HG03432 (cell line): Measurements from ENCODE around the gene CHAF1B.
"Not testable (repeated sequence)": the region's sequence is repeated elsewhere in the genome, so short reads cannot be mapped to it uniquely, and the experiment has no call there.

Experiments used
- ATAC-seq: cut with Tn5 transposase; IDR thresholded peaks from one replicate; pipeline ENCODE4 v1.9.1; 2021; ENCODE audit warnings: mild to moderate bottlenecking, moderate library complexity; ENCODE audit not compliant: unreplicated experiment

CHAF1B gene

DNA sequence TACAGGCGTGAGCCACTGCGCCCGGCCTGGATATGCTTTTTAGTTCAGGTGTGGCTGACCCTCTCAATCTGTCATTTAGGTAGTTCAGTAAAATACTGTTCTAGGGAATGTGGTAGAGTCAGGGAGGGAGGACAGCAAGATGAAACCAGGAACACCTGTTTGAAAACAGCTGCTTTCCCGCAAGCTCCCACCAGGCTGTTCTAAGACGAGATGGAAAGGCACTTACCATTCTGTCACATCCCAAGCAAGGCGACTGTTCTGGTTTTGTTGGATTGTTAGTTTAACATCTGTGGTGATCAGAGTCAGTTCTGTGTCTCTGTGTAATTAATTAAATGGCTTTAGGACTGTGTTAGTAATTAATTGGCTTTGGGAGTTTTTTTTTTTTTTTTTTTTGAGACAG, 2.9 kb downstream of the CHAF1B start:
- no peak for ATAC-seq

DNA sequence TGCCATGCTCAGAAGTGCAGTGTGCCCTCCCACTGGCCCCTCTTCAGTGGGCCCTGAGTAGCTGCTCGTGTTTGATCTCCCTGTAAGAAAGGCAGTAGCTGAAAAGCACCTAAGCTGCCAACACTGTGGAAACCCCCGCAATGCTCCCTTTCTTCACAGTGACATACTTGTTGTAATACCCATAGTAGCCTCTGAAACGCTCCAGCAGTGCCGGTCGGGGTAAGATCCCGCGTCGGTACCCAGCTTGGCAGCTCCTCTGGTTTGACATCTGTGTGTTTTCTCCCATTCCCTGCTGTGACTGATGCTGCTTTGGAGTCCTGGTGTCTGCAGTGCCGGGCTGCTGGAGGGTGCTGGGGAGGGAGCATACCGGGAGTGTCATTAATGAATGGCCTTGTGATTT, 3.6 kb downstream of the CHAF1B start:
- ATAC-seq = no peak

DNA sequence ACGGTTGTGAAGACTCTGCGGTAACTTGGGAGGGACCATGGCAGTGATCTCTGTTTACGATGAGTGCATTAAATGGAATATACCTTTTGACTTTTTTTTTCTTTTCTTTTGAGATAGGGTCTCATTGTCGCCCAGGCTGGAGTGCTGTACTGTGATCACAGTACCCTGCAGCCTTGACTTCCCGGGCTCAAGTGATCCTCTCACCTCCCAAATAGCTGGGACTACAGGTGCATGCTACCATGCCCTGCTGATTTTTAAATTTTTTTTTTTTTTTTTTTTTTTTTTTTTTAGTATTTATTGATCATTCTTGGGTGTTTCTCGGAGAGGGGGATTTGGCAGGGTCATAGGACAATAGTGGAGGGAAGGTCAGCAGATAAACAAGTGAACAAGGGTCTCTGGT, 6.5 kb downstream of the CHAF1B start:
- ATAC-seq = not testable (repeated sequence)

DNA sequence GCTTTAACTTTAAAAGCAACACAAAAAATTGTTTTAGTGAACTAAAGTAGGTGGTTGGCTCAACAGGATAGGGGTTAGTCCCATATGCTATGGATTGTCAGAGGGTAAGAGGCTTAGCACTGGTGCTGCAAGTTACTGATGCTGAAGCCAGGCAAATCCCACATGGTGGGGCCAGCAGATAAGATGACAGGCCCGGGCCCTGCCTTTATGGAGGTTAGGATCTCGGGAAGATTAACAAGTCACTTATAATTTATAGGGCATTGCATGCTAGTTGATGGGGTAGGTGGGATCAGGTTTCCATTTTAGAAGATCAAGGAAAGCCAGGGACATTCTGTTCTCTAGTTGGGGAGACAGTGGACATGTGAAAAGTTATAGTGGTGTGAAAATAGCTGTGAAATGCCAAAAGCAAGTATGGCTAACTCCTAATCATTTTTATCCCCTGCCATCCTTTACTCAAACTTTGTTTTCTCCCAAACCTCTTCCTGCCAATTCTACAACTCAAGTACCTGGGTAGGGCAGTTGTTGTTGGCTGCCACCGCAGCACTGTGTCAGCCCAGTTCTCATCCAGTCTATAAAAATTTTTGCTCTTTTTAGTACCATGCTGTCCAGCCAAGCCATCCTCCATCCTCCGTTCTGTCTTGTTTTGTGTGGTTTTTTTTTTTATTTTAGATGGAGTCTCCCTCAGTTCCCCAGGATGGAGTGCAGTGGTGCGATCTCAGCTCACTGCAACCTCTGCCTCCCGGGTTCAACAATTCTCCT, 10.3 kb downstream of the CHAF1B start:
- no peak for ATAC-seq

DNA sequence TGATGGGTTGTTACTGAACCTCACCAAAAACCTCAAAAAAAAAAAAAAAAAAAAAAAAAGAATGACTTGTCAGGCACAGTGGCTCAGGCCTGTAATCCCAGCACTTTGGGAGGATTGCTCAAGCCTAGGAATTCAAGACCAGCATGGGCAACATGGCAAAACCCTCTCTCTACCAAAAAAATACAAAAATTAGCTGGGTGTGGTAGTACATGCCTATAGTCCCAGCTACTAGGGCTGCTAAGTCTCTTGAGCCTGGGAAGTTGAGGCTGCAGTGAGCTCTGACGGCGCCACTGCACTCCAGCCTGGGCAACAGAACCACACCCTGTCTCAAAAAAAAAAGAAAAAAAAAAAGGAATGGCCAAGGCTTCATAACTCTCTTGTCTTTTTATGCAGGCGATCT, 11.1 kb downstream of the CHAF1B start:
- ATAC-seq = no peak

DNA sequence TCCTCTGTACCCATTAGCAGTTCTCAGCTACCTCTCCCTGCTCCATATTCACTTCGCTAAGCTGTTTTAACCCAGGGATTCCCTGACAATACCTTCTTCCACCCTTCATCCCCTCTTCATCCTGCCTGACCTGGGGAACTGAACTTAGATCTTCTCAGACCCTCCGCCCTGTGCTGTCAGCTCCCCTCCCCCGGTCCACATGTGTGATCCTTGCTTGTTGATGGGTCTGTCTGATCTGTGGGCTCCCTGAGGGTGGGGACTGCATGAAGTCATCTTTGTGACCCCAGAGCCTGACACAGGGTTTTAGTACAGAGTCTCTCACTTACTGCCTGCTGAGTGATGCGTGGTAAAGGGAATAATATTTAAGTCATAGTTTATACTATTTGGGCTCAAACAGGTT, 11.8 kb downstream of the CHAF1B start:
- no peak for ATAC-seq

DNA sequence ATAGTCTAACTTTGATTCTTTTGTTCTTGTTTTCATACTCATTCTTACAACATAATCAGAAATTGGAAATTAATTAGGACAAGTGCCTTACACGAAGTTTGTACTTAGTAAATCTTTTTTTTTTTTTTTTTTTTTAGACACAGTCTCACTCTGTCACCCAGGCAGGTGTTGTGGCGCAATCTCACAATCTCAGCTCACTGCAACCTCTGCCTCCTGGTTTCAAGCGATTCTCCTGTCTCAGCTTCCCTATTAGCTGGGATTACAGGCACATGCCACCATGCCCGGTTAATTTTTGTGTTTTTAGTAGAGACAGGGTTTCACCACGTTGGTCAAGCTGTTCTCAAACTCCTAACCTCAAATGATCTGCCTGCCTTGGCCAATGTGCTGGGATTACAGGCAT, 12.4 kb downstream of the CHAF1B start:
- no peak for ATAC-seq

DNA sequence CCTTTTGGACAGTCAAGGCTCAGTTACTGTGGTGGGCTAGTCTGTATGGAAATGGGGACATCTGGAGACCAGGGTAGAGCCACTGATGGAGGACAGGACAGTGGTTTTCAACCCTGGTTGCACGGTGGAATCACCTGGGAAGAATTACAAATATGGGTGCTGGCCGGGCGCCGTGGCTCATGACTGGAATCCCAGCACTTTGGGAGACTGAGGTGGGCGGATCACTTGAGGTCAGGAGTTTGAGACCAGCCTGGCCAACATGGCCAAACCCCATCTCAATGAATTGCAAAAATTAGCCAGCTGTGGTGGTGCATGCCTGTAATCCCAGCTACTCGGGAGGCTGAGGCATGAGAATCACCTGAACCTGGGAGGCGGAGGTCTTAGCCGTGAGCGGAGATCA, 14.5 kb downstream of the CHAF1B start:
- not testable (repeated sequence) for ATAC-seq

DNA sequence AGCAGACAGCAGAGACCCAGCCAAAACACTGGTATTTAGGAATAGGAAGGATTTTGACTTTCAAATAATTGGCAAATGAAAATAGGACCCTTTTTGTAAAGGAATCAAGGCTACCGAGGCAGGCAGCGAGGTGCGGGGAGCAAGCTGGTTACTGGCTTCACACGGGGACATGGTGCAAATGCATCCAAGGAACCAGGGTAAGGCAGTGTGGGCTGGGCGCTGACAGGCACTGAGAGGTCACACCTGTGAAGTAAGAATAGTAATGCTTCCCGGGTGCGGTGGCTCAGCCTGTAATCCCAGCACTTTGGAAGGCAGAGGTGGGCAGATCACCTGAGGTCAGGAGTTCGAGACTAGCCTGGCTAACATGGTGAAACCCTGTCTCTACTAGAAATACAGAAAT, 15.5 kb downstream of the CHAF1B start:
- ATAC-seq = no peak

DNA sequence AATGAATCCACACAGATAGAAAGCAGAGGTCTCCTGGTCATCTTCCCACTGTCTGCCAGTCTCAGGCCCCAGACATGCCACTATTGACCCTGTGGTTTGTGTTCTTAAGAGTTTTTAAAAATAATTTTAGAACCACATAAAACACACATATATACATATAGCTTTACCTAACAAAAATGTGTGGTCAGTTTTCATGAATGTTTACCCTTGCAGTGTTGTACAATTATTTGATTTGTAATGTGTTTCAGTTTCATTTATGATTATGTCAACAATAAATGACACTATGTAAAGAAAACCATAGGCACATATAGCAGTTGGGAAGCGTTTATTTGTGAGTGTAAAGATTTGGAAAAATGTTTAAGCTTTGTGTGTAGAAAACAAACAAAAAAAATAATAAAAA, 17.1 kb downstream of the CHAF1B start:
- ATAC-seq = no peak

DNA sequence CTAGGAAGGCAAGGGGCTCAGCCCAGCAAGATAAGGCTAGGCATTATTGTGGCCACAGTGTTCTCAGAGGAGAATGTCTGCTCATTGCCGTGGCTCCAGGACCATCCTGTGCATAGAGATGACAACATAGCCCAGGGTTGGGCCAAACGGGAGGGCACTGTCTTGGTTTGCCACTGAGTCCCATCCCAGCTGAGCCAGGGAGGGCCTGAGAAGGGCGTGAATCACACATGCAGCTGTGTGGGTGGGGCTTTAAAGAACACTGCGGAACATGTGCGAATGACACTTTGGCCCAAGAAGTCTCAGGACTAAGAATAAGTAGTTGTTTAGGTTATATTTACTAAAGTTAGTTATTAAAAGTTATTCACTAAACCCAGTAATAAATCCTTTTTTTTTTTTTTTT, 18.5 kb downstream of the CHAF1B start:
- no peak for ATAC-seq

DNA sequence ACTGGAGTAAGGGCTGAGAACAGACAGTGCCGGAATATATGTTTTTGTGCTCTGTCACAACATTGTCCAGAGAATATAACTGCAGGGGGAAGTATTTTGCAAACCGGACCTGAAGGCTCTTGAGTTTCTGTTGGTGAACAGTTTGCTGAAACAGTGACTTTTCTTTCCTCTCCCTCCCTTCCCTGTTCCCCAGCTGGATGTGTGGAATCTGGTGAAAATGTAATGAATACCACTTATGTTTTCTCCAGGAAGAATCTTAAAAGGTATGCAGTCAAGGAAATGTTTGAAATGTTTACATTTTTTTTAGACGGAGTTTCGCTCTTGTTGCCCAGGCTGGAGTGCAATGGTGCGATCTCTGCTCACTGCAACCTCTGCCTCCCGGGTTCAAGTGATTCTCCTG, 23.4 kb downstream of the CHAF1B start:
- no peak for ATAC-seq

DNA sequence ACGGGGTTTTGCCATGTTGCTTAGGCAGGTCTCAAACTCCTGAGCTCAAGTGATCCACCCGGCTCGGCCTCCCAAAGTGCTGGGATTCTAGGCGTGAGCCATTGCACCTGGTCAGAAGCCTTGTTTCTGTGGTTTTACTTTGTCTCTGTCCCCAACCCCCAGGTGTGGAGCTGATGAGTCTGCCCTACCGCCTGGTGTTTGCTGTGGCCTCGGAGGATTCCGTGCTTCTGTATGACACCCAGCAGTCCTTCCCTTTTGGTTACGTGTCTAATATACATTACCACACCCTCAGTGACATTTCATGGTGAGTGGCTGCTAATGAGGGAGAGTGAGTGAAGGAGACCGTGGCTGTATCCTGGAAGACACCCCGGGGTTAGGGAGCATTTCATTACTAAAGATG, 26.1 kb downstream of the CHAF1B start:
- no peak for ATAC-seq

DNA sequence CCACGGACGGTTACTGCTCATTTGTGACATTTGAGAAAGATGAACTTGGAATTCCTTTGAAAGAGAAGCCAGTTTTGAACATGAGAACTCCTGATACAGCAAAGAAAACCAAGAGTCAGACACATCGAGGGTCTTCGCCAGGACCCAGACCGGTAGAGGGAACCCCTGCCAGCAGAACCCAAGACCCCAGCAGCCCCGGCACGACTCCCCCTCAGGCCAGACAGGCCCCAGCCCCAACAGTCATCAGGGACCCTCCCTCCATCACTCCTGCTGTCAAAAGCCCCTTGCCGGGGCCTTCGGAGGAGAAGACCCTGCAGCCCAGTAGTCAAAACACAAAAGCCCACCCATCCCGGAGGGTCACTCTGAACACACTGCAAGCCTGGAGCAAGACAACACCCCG, 27.7 kb downstream of the CHAF1B start:
- ATAC-seq = no peak

DNA sequence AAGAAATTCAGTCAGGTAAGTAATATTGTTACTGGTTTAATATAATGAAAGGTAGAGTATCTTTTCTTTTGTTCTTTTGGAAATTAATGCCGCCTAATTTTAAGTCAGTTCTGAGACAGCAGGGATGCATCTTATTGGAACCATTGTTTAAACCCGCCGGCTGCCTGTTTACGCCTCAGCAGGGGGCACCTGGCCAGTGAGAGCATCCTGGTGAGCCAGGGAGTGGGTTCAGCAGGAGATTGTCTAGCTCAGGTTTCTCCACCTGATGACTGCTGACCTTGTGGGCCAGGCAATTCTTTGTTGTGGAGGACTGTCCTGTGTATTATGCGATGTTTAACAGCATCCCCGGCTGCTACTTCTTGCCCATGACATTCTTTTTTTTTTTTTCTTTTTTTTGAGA, 30.2 kb downstream of the CHAF1B start:
- no peak for ATAC-seq

DNA sequence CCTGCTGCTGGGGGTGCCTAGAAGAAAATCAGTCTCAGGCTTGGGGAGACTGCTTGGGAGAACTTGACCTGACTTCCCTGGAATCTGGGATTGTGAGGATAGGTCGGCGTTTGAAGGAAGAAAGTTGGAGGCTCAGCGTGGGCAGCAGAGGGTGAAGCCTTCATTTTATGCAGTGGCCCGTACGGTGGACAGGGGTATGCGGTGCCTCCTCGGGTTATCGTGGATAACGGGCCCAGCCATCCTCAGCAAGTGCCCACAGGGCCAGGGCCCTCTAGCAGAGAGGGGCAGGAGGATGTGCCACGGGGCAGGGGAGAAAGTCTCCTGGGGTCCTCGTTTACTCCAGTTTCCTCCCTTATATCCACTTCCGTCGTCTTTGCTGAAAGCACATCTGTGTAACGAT, 34.0 kb downstream of the CHAF1B start:
- ATAC-seq = no peak

DNA sequence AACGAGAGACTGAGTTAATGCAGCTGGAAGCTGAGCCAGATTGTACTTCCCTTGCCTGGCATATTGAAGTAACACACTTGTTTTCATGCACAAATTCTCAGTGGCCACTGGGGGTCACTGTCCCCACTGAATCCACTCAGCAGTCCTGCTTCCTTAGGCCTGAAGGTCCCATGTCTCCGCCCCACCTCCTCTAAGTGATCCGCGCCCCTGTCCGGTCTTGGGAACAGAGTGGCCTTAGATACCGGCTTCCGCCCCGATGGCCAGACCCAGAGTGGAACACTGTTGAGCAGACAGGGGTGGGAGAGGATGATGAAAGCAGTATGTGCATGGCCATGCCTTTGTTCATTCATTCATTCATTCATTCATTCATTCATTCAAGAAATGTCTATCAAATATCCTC, 34.8 kb downstream of the CHAF1B start:
- ATAC-seq = peak; percentile 53

DNA sequence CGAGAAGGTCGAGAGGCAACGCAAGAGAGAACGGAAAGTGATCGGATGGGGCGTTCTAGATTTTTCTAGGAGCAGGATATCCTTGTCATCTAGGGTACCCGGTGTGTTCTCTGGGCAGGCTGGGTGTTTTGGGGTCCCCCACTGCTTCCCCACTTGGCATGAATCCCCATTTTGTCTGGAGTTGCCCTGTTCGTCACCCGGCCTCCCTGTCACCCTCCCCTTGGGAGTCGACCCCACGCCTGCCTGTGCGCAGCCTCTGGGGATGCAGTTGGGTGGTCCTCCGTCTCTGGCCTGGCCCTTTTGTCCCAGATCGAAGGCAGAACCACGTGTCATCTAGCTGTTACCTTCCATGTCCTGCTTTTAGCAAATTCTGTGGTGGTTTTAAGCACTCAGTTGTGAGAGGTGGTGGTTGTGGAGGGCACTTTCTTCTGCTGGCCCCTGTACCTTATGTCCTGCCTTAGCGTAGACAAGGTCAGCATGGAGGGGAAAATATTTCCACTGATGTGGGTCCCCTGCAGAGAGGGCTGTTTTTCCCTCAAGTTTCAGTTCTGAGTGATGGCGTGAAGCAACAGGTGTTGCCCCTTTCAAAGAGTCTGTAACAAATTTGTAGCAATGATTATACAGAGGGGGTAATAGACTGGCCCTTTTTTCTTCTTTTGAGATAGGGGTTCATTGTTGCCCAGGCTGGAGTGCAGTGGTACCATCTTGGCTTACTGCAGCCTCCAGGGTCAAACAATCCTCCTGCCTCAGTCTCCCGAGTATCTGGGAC, 35.6 kb downstream of the CHAF1B start:
- ATAC-seq = no peak

DNA sequence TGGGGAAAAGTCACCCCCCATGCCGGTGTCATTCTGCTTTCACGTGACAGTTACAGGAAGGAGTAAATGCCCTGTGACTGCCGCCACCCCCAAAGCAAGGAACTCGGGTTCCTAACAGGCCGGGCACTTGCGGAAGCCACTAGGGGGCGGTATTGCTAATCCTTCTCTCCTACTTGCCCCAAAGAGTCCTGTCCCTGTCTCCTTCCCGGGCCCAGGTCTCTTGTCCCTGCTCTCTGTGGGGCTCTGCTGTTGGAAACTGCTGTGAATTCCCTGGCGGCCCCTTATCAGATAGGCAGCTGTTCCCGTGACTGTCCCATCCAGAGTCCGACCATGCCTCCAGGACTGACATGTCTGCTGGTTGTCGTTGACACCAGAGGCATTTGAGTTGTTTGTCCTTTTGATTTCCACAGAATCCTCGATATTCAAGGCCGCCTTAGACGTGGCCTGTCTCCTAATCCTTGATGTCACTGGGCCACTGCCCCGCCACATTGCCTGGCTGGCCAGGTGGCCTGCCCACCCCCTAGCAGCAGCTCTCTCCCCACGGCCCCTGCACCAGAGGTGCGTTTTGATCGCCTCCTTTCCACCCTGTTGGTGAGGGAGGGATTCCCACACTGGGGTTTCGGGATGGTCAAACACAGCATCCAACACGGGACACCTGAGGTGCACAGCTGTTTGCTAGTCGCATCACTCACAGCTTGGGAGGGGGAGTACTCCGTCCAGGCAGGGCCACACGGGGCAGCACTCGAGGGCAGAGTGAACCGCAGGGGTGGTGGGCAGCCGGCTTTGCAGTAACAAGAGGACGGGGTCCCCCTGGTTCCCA, 37.3 kb downstream of the CHAF1B start:
- no peak for ATAC-seq

DNA sequence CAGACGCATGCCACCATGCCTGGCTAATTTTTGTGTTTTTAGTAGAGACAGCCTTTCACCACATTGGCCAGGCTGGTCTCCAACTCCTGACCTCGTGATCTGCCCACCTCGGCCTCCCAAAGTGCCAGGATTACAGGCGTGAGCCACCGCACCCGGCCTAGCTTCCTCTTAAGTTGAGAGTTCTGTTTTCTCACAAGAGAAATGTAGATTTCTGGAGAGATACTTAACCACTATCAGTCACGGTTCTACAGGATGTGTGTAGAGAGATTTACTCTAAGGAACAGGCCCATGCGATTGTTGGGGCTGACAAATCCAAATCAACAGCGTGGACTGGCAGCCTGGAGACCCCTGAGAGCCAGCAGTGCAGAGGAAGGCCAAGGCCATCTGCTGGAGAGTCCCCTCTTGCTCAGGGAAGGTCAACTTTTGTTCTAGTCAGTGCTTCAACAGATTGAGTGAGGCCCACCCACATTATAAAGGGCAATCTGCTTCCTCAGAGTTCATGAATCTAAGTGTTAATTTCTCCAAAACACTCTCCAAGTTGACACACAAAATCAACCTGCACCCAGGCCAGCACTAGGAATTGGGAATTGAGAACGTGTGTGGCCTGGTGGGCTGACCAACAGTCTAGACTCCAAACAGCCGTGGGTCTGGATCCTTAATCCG, 38.7 kb downstream of the CHAF1B start:
- ATAC-seq = no peak

DNA sequence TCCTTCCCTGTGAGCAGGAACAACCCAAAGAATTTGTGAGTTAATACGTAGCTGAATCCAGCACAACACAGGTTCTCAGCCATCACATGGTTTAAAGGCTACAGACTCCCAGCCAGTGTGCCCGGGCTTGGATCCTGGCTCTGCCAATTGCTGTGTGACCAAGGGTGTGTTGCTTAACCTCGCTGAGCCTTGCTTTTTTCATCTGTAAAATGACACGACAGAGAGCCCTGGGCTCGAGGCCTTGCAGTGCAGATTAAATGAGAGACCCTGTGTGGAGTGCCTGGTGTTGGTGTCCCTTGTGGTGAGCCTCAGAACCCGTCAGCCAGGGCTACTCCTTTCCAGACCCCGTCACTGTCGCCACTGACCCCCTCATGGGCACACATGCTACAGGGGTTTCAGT, 39.4 kb downstream of the CHAF1B start:
- ATAC-seq = no peak
